HG03135 (cell line): ENCODE results near the gene ALDH7A1.
"Not testable (repeated sequence)": the region's sequence is repeated elsewhere in the genome, so short reads cannot be mapped to it uniquely, and the experiment has no call there.

ENCODE experiments used
- ATAC-seq: cut with Tn5 transposase; IDR thresholded peaks from one replicate; pipeline ENCODE4 v1.9.1; 2021; ENCODE audit warnings: mild to moderate bottlenecking, moderate library complexity; ENCODE audit not compliant: unreplicated experiment

The ALDH7A1 gene

GRCh38 chr5:126594748-126595485 lies at the start of gene ALDH7A1:
Gene ALDH7A1 (minus strand): TSS chr5:126595219. CDS start chr5:126595198, 21 bp downstream.
- peak; percentile 57 for ATAC-seq

- no peak for ATAC-seq
Measured at GRCh38 chr5:126641387-126641786, 46.4 kb upstream of the ALDH7A1 start.

- ATAC-seq, result no peak
Measured at GRCh38 chr5:126640866-126641265, 45.8 kb upstream of the ALDH7A1 start.

GRCh38 chr5:126636956-126637355 lies 41.9 kb upstream of the ALDH7A1 start:
- ATAC-seq, result no peak

GRCh38 chr5:126635585-126635984 lies 40.6 kb upstream of the ALDH7A1 start:
- ATAC-seq, result no peak

GRCh38 chr5:126633552-126633951 lies 38.5 kb upstream of the ALDH7A1 start:
- no peak for ATAC-seq

- ATAC-seq, result no peak
Measured at GRCh38 chr5:126631920-126632319, 36.9 kb upstream of the ALDH7A1 start.

- ATAC-seq, result no peak
Measured at GRCh38 chr5:126628102-126628501, 33.1 kb upstream of the ALDH7A1 start.

- ATAC-seq, result no peak
Measured at GRCh38 chr5:126624534-126624933, 29.5 kb upstream of the ALDH7A1 start.

- ATAC-seq, result no peak
Measured at GRCh38 chr5:126619781-126620180, 24.8 kb upstream of the ALDH7A1 start.

GRCh38 chr5:126617603-126618002 lies 22.6 kb upstream of the ALDH7A1 start:
- ATAC-seq, result not testable (repeated sequence)

- peak; percentile 91 for ATAC-seq
Measured at GRCh38 chr5:126615286-126615685, 20.3 kb upstream of the ALDH7A1 start.

GRCh38 chr5:126613941-126614592 lies 19.0 kb upstream of the ALDH7A1 start:
- ATAC-seq, result no peak

GRCh38 chr5:126610616-126611015 lies 15.6 kb upstream of the ALDH7A1 start:
- no peak for ATAC-seq

- no peak for ATAC-seq
Measured at GRCh38 chr5:126610160-126610559, 15.1 kb upstream of the ALDH7A1 start.

- ATAC-seq, result no peak
Measured at GRCh38 chr5:126605525-126605924, 10.5 kb upstream of the ALDH7A1 start.

GRCh38 chr5:126603402-126603991 lies 8.5 kb upstream of the ALDH7A1 start:
- no peak for ATAC-seq

GRCh38 chr5:126600631-126601511 lies 5.9 kb upstream of the ALDH7A1 start, which contains the start of gene PHAX:
Gene PHAX (plus strand): TSS chr5:126600947. CDS start chr5:126600963, 16 bp downstream.
- peak; percentile 97 for ATAC-seq

- not testable (repeated sequence) for ATAC-seq
Measured at GRCh38 chr5:126599971-126600630, 5.1 kb upstream of the ALDH7A1 start.

- no peak for ATAC-seq
Measured at GRCh38 chr5:126599499-126599898, 4.5 kb upstream of the ALDH7A1 start.
